Hematopoietic multipotent progenitor cell treated with erythropoietin and hydrocortisone succinate and interleukin-3 and kit ligand, for 8 days (in vitro differentiated cells): ENCODE data around the gene BAG2.

Experiments
- DNase-seq: peaks from one replicate; pipeline ENCODE4 v3.0.0-alpha.2; 2015

Gene BAG2

DNA sequence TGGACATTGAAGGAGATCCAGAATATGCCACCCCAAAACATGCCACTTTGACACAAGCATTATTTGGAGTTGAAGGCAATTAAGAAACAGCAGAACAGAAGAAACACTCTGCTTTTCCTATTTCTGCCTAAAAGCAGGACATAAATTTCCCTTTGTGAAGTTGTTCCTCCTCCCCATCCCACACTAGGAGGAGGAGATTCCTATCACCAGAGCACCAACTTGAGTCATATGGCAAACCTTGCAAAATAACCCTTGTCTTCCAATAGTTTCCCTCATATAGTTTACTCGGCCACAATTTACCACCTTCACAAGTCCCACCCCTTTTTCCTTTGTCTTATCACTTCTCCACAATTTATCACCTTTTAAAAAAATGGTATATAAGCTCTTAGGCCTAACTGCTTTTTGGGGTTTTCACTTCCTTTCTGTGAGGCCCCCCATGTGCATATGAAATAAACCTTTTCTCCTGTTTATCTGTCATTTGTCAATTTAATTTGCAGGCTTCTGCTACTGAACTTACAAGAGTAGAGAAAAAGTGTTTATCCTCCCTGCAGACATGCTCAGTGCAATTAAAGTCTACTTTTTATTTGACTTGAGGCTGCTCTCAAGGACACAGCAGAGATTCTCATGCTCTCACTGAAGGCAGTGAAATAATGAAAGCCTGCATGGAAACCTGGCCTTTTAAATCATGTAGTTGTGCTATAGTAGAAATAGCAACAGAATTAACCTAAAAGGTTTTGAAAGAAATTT, 52.8 kb downstream of the BAG2 start:
- DNase-seq: no peak

DNA sequence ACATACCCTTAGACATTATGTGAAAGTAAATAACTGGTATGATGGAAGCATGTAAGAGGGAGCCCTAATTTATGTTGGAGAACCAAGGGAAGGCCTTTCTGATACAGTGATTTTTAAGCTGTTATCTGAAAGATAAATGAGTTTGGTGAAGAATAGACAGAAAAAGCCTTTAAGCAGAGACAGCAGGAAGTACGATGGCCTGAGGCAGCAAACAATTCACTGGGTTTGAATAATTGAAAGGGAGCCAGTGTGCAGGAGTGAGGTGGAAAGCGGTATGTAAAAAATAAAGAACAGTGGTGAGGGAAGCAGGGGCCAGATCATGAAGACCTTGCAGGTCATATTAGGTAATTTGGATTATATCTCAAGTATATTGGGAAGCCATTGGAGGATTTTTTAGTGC, 54.1 kb downstream of the BAG2 start:
- no peak for DNase-seq
